ENCODE data around the gene PRODH.
A peak's percentile ranks its signal among the peaks of the same experiment; 100 is the strongest.
"Not testable (repeated sequence)": the region's sequence is repeated elsewhere in the genome, so short reads cannot be mapped to it uniquely, and the experiment has no call there.

The PRODH gene

DNA sequence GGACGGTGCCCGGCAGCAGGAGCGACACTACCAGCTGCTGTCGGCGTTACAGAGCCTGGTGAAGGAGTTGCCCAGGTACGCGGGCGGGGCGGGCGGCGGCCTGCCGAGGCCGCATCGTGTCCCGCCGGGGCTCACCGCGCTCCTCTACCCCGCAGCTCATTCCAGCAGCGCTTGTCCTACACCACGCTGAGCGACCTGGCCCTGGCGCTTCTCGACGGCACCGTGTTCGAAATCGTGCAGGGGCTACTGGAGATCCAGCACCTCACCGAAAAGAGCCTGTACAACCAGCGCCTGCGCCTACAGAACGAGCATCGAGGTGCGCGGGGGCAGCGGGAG lies 29.7 kb downstream of the PRODH start:
- DNase-seq; H3K36me3 ChIP-seq (ENCODE audit: control insufficient read depth in 4 of 4, insufficient read depth in 4 of 4, low read length in 3 of 4); H3K27me3 ChIP-seq (replicated peaks in 2 of 5; ENCODE audit: control insufficient read depth in 4 of 5, insufficient read depth in 5 of 5, low read length in 4 of 5); H3K9me3 ChIP-seq (ENCODE audit: control extremely low read depth in 1 of 5, control insufficient read depth in 4 of 5, insufficient read depth in 2 of 5, low read depth in 1 of 5, low read length in 4 of 5); H3K27ac ChIP-seq (ENCODE audit: insufficient read depth in 1 of 2, low read depth in 1 of 2, low read length in 2 of 2, poor library complexity in 1 of 2, severe bottlenecking in 2 of 2); H3K4me3 ChIP-seq (ENCODE audit: control insufficient read depth in 1 of 7, extremely low read depth in 1 of 7, insufficient read depth in 4 of 7, low read depth in 2 of 7, low read length in 6 of 7); H3K4me1 ChIP-seq (ENCODE audit: control extremely low read depth in 1 of 4, control insufficient read depth in 4 of 4, insufficient read depth in 4 of 4, low read length in 3 of 4); POLR2A ChIA-PET: not testable (repeated sequence)
- CTCF ChIA-PET: interaction anchor here (1.1 to 1.8 kb wide), 4 partner anchors 22 to 49 kb away, joined by 3 to 7 read pairs (median 4); no protein-coding TSS in a partner anchor
- WGBS (ENCODE audit: insufficient coverage): no CpG with 5 or more reads among the region's 36 CpGs

DNA sequence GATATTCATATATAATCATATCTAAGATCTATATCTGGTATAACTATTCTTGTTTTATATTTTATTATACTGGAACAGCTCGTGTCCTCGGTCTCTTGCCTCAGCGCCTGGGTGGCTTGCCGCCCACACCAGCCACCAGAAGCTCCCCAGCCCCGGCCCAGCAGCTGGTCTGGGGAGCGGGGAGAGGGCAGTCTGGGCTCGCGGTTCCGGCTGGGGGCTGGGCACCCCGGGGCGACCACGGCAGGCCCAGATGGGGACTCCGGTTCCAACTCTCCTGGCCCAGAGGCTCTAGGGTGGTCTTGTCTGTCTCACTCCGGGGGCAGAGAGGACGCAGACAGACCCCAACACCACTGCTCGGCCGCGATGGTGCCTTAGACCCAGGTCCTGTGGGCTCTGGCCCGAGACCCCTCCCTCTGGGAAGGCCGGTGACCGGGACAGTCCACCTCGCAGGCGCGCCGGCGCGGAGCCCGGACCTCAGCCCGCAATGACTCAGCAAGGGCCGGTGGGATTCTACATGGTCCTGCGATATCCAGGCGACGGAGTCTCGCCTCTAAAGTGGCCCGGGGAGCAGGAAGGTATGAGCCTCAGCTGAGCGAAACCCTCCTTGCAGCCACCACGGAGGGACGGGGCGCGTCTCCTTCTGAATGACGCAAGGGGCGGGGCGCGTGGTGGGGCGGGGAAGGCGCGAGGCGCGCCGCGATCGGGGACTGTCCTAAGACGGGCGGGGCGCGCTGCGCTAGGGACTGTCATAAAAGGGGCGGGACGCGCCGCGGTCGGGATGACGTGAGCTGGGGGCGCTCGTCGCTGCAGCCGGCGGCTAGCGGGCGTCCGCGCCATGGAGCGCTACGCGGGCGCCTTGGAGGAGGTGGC lies 30.3 kb downstream of the PRODH start, which contains the start of gene DGCR6:
Gene DGCR6 (plus strand): TSS at position 781 of the 870 bp plus-strand sequence. CDS start 55 bp downstream, at position 836.
- no peak within 1 kb of the TSS for H3K4me3 ChIP-seq (ENCODE audit: control insufficient read depth in 1 of 7, extremely low read depth in 1 of 7, insufficient read depth in 4 of 7, low read depth in 2 of 7, low read length in 6 of 7)
- no peaks in the 10 kb centered on the region for H3K36me3 ChIP-seq (ENCODE audit: control insufficient read depth in 4 of 4, insufficient read depth in 4 of 4, low read length in 3 of 4)
- WGBS (ENCODE audit: insufficient coverage): no CpG with 5 or more reads among the region's 77 CpGs
- H3K27ac ChIP-seq (ENCODE audit: insufficient read depth in 1 of 2, low read depth in 1 of 2, low read length in 2 of 2, poor library complexity in 1 of 2, severe bottlenecking in 2 of 2): no peak within 1 kb of the TSS
- ChIA-PET POLR2A (no interaction called here), CTCF (interaction anchor here (1.1 to 1.4 kb wide), 3 partner anchors 26 to 50 kb away, joined by 3 to 7 read pairs (median 3); no protein-coding TSS in a partner anchor)
- H3K9me3 ChIP-seq (ENCODE audit: control extremely low read depth in 1 of 5, control insufficient read depth in 4 of 5, insufficient read depth in 2 of 5, low read depth in 1 of 5, low read length in 4 of 5): no peaks in the 10 kb centered on the region
- no peak for DNase-seq
- no peaks in the 10 kb centered on the region for H3K4me1 ChIP-seq (ENCODE audit: control extremely low read depth in 1 of 4, control insufficient read depth in 4 of 4, insufficient read depth in 4 of 4, low read length in 3 of 4)
- H3K27me3 ChIP-seq (replicated peaks in 2 of 5; ENCODE audit: control insufficient read depth in 4 of 5, insufficient read depth in 5 of 5, low read length in 4 of 5): no peaks in the 10 kb centered on the region

DNA sequence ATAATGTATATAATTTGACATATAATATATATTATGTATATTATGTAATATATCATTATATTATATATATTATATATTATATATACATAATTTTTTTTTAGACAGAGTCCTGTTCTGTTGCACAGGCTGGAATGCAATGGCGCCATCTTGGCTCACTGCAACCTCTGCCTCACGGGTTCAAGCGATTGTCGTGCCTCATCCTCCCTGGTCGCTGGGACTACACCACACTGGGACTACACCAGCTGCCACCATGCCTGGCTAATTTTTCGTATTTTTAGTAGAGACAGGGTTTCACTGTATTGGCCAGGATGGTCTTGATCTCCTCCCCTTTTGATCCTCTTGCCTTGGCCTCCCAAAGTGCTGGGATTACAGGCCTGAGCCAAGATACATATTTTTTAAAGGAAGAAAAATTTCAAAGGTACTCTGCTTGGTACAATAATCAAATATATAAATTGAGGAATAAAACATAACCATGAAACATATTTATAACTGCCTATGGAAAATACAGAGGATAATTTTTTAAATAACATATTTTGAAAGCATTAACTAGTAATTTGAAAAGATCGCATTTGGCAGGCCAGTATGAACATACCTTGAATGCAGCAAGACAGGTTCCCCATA lies 39.9 kb downstream of the PRODH start:
- DNase-seq: peak in 2 of 3 donors; percentile 56 to 59
- H3K36me3 ChIP-seq (ENCODE audit: control insufficient read depth in 4 of 4, insufficient read depth in 4 of 4, low read length in 3 of 4); H3K27ac ChIP-seq (ENCODE audit: insufficient read depth in 1 of 2, low read depth in 1 of 2, low read length in 2 of 2, poor library complexity in 1 of 2, severe bottlenecking in 2 of 2); POLR2A ChIA-PET; H3K4me3 ChIP-seq (ENCODE audit: control insufficient read depth in 1 of 7, extremely low read depth in 1 of 7, insufficient read depth in 4 of 7, low read depth in 2 of 7, low read length in 6 of 7); H3K4me1 ChIP-seq (ENCODE audit: control extremely low read depth in 1 of 4, control insufficient read depth in 4 of 4, insufficient read depth in 4 of 4, low read length in 3 of 4); H3K9me3 ChIP-seq (ENCODE audit: control extremely low read depth in 1 of 5, control insufficient read depth in 4 of 5, insufficient read depth in 2 of 5, low read depth in 1 of 5, low read length in 4 of 5); H3K27me3 ChIP-seq (replicated peaks in 2 of 5; ENCODE audit: control insufficient read depth in 4 of 5, insufficient read depth in 5 of 5, low read length in 4 of 5); CTCF ChIA-PET: not testable (repeated sequence)
- WGBS (ENCODE audit: insufficient coverage): no CpG with 5 or more reads among the region's 7 CpGs

DNA sequence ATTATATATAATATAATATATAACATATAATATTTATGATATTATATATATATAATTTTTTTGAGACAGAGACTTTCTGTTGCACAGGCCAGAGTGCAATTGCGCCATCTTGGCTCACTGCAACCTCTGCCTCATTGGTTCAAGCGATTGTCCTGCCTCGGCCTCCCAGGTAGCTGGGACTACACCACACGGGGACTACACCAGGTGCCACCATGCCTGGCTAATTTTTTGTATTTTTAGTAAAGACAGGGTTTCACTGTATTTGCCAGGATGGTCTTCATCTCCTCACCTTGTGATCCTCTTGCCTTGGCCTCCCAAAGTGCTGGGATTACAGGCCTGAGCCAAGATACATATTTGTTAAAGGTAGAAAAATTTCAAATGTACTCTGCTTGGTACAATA lies 42.3 kb downstream of the PRODH start:
- DNase-seq; H3K9me3 ChIP-seq (ENCODE audit: control extremely low read depth in 1 of 5, control insufficient read depth in 4 of 5, insufficient read depth in 2 of 5, low read depth in 1 of 5, low read length in 4 of 5); H3K4me3 ChIP-seq (ENCODE audit: control insufficient read depth in 1 of 7, extremely low read depth in 1 of 7, insufficient read depth in 4 of 7, low read depth in 2 of 7, low read length in 6 of 7); CTCF ChIA-PET; H3K27ac ChIP-seq (ENCODE audit: insufficient read depth in 1 of 2, low read depth in 1 of 2, low read length in 2 of 2, poor library complexity in 1 of 2, severe bottlenecking in 2 of 2); H3K27me3 ChIP-seq (replicated peaks in 2 of 5; ENCODE audit: control insufficient read depth in 4 of 5, insufficient read depth in 5 of 5, low read length in 4 of 5); H3K36me3 ChIP-seq (ENCODE audit: control insufficient read depth in 4 of 4, insufficient read depth in 4 of 4, low read length in 3 of 4); H3K4me1 ChIP-seq (ENCODE audit: control extremely low read depth in 1 of 4, control insufficient read depth in 4 of 4, insufficient read depth in 4 of 4, low read length in 3 of 4); POLR2A ChIA-PET: not testable (repeated sequence)
- no CpG with 5 or more reads among the region's 4 CpGs for WGBS (ENCODE audit: insufficient coverage)

DNA sequence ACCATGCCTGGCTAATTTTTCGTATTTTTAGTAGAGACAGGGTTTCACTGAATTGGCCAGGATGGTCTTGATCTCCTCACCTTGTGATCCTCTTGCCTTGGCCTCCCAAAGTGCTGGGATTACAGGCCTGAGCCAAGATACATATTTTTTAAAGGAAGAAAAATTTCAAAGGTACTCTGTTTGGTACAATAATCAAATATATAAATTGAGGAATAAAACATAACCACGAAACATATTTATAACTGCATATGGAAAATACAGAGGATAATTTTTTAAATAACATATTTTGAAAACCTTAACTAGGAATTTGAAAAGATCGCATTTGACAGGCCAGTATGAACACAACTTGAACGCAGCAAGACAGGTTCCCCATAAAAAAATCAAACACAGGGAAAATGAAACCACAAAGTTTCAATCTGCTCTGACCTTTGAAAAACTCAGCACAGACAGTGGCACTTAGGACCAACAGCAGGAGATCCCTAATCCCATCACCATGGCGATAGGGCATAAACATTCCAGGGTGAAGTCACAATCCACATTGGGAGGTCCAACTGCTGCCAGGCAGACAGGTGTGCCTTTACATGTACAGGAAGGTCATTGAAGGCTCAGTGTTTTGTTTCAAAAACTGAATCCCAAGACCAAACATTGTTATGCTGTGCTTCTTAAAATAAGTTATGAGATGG lies 45.4 kb downstream of the PRODH start:
- H3K27ac ChIP-seq (ENCODE audit: insufficient read depth in 1 of 2, low read depth in 1 of 2, low read length in 2 of 2, poor library complexity in 1 of 2, severe bottlenecking in 2 of 2); H3K4me1 ChIP-seq (ENCODE audit: control extremely low read depth in 1 of 4, control insufficient read depth in 4 of 4, insufficient read depth in 4 of 4, low read length in 3 of 4); H3K4me3 ChIP-seq (ENCODE audit: control insufficient read depth in 1 of 7, extremely low read depth in 1 of 7, insufficient read depth in 4 of 7, low read depth in 2 of 7, low read length in 6 of 7); POLR2A ChIA-PET; H3K9me3 ChIP-seq (ENCODE audit: control extremely low read depth in 1 of 5, control insufficient read depth in 4 of 5, insufficient read depth in 2 of 5, low read depth in 1 of 5, low read length in 4 of 5); H3K36me3 ChIP-seq (ENCODE audit: control insufficient read depth in 4 of 4, insufficient read depth in 4 of 4, low read length in 3 of 4); H3K27me3 ChIP-seq (replicated peaks in 2 of 5; ENCODE audit: control insufficient read depth in 4 of 5, insufficient read depth in 5 of 5, low read length in 4 of 5); CTCF ChIA-PET; DNase-seq: not testable (repeated sequence)
- WGBS (ENCODE audit: insufficient coverage): no CpG with 5 or more reads among the region's 5 CpGs

DNA sequence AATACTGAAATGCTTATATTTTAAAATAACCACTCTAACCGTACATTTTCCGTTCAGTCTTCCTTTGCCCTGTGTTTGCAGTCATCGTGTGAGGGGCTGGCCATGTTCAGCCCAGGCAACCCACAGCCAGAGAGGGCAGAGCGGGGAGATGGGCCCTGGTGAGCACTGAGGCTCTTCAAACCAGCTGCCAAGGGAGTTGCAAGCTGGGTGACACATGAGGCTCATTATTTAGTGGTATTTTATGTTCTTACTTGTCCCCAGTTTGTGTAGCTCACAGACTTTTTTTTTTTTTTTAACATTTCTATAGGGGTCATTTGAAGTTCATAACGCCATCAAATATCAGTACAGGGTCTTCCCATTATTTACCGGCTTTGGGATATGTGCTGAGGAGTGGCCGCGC lies 48.0 kb downstream of the PRODH start:
- no peaks in the 10 kb centered on the region for H3K27me3 ChIP-seq (replicated peaks in 2 of 5; ENCODE audit: control insufficient read depth in 4 of 5, insufficient read depth in 5 of 5, low read length in 4 of 5)
- H3K36me3 ChIP-seq (ENCODE audit: control insufficient read depth in 4 of 4, insufficient read depth in 4 of 4, low read length in 3 of 4): no peaks in the 10 kb centered on the region
- CTCF ChIA-PET: no interaction called here
- WGBS (ENCODE audit: insufficient coverage): no CpG with 5 or more reads among the region's 8 CpGs
- no peaks in the 10 kb centered on the region for H3K4me1 ChIP-seq (ENCODE audit: control extremely low read depth in 1 of 4, control insufficient read depth in 4 of 4, insufficient read depth in 4 of 4, low read length in 3 of 4)
- no peaks in the 10 kb centered on the region for H3K9me3 ChIP-seq (ENCODE audit: control extremely low read depth in 1 of 5, control insufficient read depth in 4 of 5, insufficient read depth in 2 of 5, low read depth in 1 of 5, low read length in 4 of 5)
- no peak overlapping the region for H3K27ac ChIP-seq (ENCODE audit: insufficient read depth in 1 of 2, low read depth in 1 of 2, low read length in 2 of 2, poor library complexity in 1 of 2, severe bottlenecking in 2 of 2)
- H3K4me3 ChIP-seq (ENCODE audit: control insufficient read depth in 1 of 7, extremely low read depth in 1 of 7, insufficient read depth in 4 of 7, low read depth in 2 of 7, low read length in 6 of 7): no peak overlapping the region
- no peak for DNase-seq
- POLR2A ChIA-PET: no interaction called here

DNA sequence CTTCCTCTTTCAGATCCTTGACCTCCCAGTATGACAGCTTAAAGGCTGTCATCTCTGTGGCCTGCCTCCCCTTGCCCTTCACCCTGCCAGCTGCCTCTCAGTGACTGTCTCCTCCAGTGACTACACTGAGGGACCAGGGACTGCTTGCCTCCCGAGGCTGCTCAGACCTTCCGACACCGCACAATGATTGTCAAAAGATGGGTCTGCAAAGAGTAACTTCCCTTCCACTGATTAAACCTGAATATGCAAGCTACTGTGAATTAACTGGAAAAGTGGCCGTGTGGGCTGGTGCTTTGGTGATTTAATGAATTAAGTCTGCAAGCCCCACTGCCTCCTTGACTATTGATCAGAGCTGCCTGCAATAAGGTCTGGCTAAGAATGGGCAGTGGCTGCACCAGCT lies 51.6 kb downstream of the PRODH start:
- DNase-seq, CTCF ChIA-PET, POLR2A ChIA-PET: not testable (repeated sequence)

More for the DNA sequence above, 51.6 kb downstream of the PRODH start:
- not testable (repeated sequence) for H3K9me3 ChIP-seq (ENCODE audit: control extremely low read depth in 1 of 5, control insufficient read depth in 4 of 5, insufficient read depth in 2 of 5, low read depth in 1 of 5, low read length in 4 of 5); H3K27ac ChIP-seq (ENCODE audit: insufficient read depth in 1 of 2, low read depth in 1 of 2, low read length in 2 of 2, poor library complexity in 1 of 2, severe bottlenecking in 2 of 2); H3K36me3 ChIP-seq (ENCODE audit: control insufficient read depth in 4 of 4, insufficient read depth in 4 of 4, low read length in 3 of 4); H3K4me3 ChIP-seq (ENCODE audit: control insufficient read depth in 1 of 7, extremely low read depth in 1 of 7, insufficient read depth in 4 of 7, low read depth in 2 of 7, low read length in 6 of 7); H3K4me1 ChIP-seq (ENCODE audit: control extremely low read depth in 1 of 4, control insufficient read depth in 4 of 4, insufficient read depth in 4 of 4, low read length in 3 of 4); H3K27me3 ChIP-seq (replicated peaks in 2 of 5; ENCODE audit: control insufficient read depth in 4 of 5, insufficient read depth in 5 of 5, low read length in 4 of 5)
- WGBS (ENCODE audit: insufficient coverage): 100% methylated on average over 2 of the region's 4 CpGs
